Measurements from ENCODE around the gene MTRR. TPM values are rescaled to one million over a fixed set of nuclear protein-coding genes. Genes with fewer than 3 reads are reported as not detected.

The MTRR gene
- total RNA-seq, 1 donor from 2014 or later: 68.7 TPM

- no peak for DNase-seq (ENCODE audit: low spot score)
Measured at GRCh38 chr5:7857361-7857760, 11.6 kb upstream of the MTRR start.

- no peak for DNase-seq (ENCODE audit: low spot score)
Measured at GRCh38 chr5:7857926-7858632, 10.9 kb upstream of the MTRR start.

DNA sequence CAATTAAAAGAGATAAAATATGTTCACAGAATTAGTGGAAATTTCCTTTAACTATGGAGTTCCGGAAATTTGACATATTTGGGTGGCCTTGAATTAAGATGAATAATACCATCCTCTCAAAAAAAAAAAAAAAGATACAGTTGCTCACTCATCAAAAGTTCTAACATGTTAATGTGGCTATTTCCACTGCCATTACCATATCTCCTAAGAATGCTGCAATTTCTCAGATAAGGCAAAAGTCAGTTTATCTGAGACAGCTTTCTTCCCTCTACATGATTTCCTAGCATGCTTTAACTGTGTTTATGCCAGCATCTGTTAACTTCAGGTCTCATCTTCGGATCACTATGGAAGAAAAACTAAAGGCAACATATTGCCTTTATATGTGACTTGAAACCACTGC, 2.8 kb upstream of the MTRR start:
- DNase-seq (ENCODE audit: low spot score): no peak

DNA sequence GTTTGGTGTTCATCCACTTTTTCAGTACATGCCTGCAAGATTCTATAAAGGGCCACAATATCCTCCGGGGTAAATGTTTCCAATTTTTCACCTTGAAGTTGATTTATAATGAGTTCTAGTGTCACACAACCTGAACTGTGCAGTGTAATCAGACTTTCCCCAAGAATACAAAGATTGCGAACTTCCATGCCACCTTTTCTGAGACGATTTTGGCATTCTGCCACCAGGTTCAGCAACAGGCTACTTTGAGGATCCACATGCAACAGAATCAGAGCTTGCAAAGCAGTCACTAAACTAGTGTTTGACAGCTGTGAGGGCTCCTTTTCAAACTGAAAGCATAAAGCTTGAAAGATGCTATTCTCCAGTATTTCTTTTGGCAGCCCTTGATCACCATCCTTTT, 1.7 kb upstream of the MTRR start:
- no peak for DNase-seq (ENCODE audit: low spot score)

DNA sequence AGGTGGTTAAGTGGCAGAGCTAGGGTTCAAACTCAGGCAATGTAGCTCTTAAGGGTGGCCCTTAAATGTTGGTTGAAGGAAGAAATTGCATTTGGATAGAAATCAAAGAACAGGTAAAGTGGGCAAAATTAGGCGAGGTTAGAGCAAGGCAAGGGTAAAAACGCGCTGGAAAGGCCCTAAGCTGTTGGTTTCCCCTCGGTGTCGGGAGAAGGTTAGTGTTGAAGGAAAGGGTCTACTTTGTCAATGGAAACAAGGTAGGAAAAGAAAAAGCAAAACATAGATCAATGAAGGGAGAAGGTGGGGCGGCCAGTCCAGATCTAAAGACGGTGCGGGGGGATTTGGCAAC, 548 bp upstream of the MTRR start:
- no peak for DNase-seq (ENCODE audit: low spot score)

DNA sequence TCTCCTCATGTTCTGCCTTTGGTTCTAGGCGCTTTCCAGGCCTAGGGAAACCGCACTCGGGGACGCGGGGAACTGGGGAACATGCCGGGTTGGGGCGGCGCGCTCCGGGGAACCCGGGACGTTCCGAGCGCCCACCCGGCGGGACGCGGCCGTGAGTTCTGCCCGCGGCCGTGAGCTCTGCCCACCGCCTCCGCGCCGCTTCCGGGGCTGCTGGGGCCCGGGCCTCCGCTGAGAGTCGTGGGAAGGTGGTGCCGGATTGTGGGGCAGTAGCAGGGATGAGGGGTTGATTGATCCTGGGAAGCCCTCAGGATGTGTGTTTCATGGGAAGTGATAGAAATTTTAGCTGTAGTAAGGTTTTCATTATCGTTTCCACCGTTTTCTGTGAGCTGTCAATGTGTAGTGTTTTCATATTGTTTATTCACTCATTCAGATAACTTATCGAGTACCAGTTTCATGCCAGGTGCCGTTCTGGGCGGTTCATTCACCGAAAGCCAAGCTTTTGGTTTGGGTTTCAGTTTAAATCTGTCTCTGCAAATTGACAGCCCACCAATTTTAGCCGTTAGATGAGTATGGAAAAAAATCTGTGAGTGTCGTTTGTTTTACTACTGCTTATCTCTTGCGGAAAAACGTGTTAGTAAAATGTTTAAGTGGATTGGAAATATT, 657 bp downstream of the MTRR start:
- DNase-seq (ENCODE audit: low spot score): no peak

DNA sequence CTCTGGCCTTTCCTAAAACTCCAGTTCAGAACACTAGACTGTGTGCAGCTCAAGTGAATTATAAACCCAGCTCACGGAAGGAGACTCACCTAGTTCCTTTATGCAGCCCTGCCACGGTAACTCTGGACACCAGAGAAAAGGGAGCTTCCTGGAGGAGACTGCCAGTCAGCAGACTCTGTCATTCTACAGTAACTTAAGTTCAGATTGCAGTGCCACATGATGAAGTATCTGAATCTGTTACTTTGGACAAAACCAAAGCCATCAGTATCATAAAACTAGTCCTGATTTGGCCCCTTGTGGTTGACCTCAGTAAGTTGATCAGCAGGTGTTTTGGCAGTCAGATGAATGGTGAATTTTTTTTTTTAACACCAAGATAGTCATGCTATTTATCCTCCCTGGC, 2.7 kb downstream of the MTRR start:
- DNase-seq (ENCODE audit: low spot score): no peak

DNA sequence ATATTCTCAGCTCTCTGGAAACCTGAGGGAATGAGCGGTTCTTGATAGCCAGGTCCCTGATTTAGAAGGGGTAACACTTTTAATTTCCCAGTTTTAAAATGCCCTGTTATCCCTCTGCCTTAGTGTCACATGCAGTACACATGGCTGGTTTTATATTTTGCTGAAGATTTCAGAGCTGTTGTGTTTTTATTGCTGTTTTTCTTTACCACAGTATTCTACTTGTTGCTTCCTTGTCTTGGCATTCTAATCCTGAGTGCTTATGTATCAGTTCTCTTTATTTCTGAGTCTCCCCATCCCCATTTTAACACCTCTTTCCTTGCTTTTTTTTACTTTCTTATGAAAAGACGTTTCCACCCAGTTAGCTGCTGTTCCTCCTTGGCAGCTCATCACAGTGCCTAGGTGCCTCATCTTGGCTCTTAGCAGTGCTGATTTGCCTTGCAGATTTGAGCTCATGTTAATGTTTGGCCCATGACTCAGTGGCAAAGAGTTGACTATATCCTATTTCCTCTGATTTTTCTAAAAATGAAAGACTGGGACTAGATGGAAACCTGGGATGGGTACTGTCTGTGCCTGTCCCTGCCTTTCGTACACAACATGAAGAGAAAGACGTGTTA, 3.7 kb downstream of the MTRR start:
- no peak for DNase-seq (ENCODE audit: low spot score)

- no peak for DNase-seq (ENCODE audit: low spot score)
Measured at GRCh38 chr5:7873216-7873615, 4.3 kb downstream of the MTRR start.

- no peak for DNase-seq (ENCODE audit: low spot score)
Measured at GRCh38 chr5:7874639-7875038, 5.7 kb downstream of the MTRR start.

- no peak for DNase-seq (ENCODE audit: low spot score)
Measured at GRCh38 chr5:7875151-7875550, 6.2 kb downstream of the MTRR start.

DNA sequence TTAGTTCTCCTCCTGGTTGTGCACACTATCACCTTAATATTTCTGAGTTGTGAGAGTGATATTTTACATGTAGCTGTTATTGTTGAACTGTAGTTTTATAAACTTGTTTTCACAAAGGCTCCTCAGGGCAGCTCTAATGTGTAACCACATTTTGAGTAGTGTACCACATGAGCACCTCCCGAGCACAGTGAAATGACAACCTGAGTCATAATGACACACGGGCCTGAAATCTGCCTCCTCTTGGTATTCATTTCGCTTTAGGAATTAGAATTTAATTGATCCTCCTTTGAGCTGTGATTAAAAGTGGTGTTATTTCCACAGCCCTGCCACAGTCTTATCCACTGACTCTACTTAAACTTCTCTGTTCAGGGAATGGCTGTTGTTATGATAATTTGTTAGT, 7.9 kb downstream of the MTRR start:
- no peak for DNase-seq (ENCODE audit: low spot score)

DNA sequence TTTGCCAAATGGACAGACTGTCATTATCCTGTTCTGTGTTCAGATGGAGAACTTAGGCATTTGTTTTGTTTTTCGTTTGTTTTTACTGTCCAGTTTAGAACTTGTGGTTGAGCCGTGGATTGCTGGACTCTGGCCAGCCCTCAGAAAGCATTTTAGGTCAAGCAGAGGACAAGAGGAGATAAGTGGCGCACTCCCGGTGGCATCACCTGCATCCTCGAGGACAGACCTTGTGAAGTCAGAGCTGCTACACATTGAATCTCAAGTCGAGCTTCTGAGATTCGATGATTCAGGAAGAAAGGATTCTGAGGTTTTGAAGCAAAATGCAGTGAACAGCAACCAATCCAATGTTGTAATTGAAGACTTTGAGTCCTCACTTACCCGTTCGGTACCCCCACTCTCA, 8.9 kb downstream of the MTRR start:
- DNase-seq (ENCODE audit: low spot score): no peak

DNA sequence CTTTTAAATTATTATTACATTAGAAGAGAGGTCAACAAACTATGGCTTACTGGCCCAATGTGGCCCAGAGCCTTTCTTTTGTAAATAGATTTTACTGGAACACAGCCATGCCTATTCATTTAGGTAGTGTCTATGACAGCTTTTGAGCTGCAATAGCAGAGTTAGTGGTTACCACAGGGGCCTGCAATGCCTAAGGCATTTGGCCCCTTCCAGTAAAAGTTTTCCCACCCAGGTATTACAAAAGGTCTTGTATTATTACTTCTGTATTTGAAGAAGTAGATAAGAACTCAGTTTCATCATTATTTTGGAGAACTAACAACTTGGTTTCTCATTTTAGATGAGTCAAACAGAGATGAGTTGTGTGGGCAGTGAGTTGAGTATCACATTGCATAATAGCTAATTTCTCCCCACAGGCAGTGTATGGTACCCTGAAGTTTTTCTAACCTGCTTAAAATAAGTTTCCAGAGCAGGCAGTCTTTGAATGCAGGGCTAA, 9.5 kb downstream of the MTRR start:
- DNase-seq (ENCODE audit: low spot score): no peak

GRCh38 chr5:7881091-7881490, 12.1 kb downstream of the MTRR start:
- no peak for DNase-seq (ENCODE audit: low spot score)

GRCh38 chr5:7881816-7882215, 12.9 kb downstream of the MTRR start:
- no peak for DNase-seq (ENCODE audit: low spot score)

GRCh38 chr5:7882926-7883325, 14.0 kb downstream of the MTRR start:
- DNase-seq (ENCODE audit: low spot score): no peak

GRCh38 chr5:7884491-7885267, 15.7 kb downstream of the MTRR start:
- no peak for DNase-seq (ENCODE audit: low spot score)

DNA sequence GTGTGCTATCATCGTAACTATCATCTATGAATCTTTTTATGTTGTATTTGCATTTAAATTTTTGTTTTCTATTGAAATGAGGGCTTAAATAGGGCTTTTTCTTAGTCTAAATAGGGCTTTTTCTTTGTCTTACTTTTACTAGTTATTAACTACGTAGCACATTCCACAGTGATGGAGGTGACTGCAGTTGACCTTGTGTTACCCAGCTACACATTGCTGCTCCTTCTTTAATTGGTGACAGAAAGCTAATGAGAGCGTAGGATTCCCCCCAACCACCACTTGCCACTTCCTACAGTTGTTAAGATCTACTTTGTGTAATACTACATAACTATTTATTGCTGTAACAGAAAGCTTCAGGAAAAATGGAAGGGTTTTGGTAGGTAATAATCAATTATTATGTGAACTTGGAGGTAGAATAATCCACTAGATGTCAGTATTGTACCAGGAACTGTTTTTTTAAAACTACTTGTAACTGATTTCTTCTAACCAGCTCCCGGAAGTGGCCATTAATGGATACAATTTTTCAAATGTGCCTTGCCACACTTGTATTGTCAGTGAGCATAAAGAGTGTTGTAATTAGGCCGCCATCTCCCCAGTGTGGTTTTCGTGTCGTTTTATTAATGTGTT, 18.0 kb downstream of the MTRR start:
- no peak for DNase-seq (ENCODE audit: low spot score)

- DNase-seq (ENCODE audit: low spot score): no peak
Measured at GRCh38 chr5:7888901-7889300, 20.0 kb downstream of the MTRR start.

- no peak for DNase-seq (ENCODE audit: low spot score)
Measured at GRCh38 chr5:7894439-7894838, 25.5 kb downstream of the MTRR start.

DNA sequence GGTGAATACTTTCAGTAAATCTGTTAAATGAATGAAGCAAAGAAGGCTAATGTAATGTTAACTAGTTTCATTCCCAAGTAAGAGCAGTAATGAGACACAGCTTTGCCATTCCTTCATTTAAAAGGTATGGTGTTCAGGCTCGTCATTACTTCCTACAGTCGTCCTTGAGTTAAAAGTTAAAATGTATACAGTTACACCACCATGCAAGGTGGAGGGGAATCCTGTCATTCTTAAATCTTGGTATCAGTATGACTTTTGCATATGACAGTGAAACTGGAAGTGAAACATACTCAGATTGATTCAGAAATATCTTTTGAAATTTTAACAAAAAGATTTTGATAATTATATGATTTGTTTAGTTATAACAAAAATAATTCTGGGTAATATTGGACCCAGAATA, 25.9 kb downstream of the MTRR start:
- DNase-seq (ENCODE audit: low spot score): no peak
